ENCODE results near the gene ANOS1. TPM values are rescaled to one million over a fixed set of nuclear protein-coding genes. Genes with fewer than 3 reads are reported as not detected.
"Not testable (repeated sequence)": the region's sequence is repeated elsewhere in the genome, so short reads cannot be mapped to it uniquely, and the experiment has no call there.

ANOS1 gene, protein sequence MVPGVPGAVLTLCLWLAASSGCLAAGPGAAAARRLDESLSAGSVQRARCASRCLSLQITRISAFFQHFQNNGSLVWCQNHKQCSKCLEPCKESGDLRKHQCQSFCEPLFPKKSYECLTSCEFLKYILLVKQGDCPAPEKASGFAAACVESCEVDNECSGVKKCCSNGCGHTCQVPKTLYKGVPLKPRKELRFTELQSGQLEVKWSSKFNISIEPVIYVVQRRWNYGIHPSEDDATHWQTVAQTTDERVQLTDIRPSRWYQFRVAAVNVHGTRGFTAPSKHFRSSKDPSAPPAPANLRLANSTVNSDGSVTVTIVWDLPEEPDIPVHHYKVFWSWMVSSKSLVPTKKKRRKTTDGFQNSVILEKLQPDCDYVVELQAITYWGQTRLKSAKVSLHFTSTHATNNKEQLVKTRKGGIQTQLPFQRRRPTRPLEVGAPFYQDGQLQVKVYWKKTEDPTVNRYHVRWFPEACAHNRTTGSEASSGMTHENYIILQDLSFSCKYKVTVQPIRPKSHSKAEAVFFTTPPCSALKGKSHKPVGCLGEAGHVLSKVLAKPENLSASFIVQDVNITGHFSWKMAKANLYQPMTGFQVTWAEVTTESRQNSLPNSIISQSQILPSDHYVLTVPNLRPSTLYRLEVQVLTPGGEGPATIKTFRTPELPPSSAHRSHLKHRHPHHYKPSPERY
- not detected for total RNA-seq

DNA sequence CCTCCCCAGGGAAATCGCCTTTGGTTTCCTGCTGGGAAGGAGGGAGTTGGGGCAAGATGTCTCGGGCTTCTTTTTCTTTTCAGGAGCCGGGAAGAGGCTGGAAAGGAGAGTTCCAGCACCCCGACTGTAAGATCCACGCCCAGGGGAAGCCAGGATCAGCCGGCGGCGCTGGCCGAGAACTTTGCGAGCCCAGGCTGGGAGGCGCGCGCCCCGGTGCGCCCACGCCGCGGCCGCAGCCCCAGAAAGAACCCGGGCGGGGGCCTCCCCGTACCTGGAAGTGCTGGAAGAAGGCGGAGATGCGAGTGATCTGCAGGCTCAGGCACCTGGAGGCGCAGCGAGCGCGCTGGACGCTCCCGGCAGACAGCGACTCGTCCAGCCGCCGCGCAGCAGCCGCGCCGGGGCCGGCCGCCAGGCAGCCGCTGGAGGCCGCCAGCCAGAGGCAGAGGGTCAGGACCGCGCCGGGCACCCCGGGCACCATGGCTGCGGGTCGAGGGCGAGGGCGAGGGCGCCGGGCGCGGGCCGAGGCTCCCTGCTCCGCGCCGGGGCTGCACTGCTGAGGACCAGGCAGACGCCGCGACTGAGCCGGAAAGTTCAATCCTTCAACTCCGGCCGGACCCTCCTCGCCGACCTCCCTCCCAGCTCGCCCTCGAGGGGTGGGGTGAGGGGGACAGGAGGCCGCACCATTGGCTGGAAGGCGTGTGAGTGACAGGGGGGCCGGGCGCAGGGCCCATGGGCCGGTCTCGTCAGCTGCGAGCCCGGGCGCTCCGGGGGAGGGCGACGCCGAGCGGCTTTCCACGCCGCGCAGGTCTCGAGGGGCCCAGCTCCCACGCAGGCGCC is at the start of gene ANOS1:
Gene ANOS1 (minus strand): TSS at position 579 of the 837 bp plus-strand sequence. CDS start 101 bp downstream, at position 478.
- Mint-ChIP-seq H3K27ac (no peak within 1 kb of the TSS), H3K4me3 (no peak within 1 kb of the TSS), H3K36me3 (ENCODE audit: low read depth) (no peaks in the 10 kb centered on the region), H3K27me3 (peaks cover 28% of the 10 kb centered on the region), H3K9me3 (no peaks in the 10 kb centered on the region), H3K4me1 (no peaks in the 10 kb centered on the region)
- POLR2A ChIA-PET: no interaction called here
- no peak for DNase-seq
- CTCF ChIA-PET: no interaction called here

DNA sequence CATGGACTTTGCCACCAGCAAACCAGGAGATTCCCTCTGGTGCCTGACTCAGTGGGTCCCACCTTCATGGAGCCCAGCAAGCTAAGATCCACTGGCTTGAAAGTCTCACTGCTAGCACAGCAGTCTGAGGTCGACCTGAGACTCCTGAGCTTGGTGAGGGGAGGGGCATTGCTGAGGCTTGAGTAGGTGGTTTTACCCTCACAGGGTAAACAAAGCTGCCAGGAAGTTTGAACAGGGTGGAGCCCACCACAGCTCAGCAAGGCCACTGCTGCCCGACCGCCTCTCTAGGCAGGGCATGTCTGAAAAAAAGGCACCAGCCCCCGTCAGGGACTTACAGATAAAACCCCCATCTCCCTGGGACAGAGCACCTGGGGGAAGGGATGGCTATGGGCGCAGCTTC is 41.2 kb upstream of the ANOS1 start:
- Mint-ChIP-seq H3K27ac (no peak overlapping the region), H3K4me1 (peaks cover 8% of the 10 kb centered on the region), H3K27me3 (peaks cover 10% of the 10 kb centered on the region), H3K4me3 (no peak overlapping the region), H3K36me3 (ENCODE audit: low read depth) (no peaks in the 10 kb centered on the region), H3K9me3 (no peaks in the 10 kb centered on the region)
- no peak for DNase-seq
- POLR2A ChIA-PET: no interaction called here
- CTCF ChIA-PET: no interaction called here

DNA sequence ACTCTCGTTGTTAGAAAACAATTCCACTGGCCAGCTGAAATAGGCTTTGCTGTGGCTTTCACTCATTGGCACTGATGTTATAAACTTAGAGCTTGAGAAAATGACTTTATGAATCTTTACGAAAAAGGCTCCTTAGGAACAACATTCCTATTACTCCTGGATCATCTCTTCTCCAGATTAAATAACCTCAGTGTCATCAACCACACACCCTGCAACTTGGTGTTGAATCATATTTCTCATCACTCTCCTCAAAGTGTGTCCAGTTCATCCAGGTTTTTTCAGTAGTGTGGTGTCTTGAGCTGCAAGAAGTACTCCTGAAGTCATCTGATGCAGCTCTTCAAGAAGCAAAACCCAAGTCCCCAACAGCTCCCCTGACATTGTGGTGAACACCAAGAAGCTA is 28.1 kb upstream of the ANOS1 start:
- Mint-ChIP-seq H3K27ac (no peak overlapping the region), H3K4me1 (no peaks in the 10 kb centered on the region), H3K36me3 (ENCODE audit: low read depth) (no peaks in the 10 kb centered on the region), H3K27me3 (peaks cover 9% of the 10 kb centered on the region), H3K9me3 (no peaks in the 10 kb centered on the region), H3K4me3 (no peak overlapping the region)
- no peak for DNase-seq
- ChIA-PET CTCF (no interaction called here), POLR2A (no interaction called here)

DNA sequence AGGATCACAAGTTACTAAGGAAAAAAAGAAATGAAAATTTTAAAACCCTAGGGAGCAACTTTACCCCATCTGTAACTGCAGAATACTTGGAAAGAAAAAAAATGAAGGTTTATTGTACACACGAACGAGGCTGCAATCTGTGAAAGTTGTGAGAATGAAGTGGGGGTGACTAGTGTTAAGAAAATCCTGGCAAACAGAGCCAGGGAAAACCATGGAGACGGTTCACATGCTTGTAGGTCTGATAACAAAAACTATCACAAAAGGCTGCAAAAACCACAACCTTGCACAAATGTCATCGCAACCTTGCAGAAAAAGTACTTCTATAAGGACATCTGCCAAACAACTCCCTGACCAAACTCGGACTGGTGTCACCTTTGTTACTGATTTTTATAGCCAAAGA is 26.8 kb upstream of the ANOS1 start:
- H3K9me3 Mint-ChIP-seq; H3K4me3 Mint-ChIP-seq; POLR2A ChIA-PET; CTCF ChIA-PET; H3K27ac Mint-ChIP-seq; H3K36me3 Mint-ChIP-seq (ENCODE audit: low read depth); H3K27me3 Mint-ChIP-seq; H3K4me1 Mint-ChIP-seq; DNase-seq: not testable (repeated sequence)

DNA sequence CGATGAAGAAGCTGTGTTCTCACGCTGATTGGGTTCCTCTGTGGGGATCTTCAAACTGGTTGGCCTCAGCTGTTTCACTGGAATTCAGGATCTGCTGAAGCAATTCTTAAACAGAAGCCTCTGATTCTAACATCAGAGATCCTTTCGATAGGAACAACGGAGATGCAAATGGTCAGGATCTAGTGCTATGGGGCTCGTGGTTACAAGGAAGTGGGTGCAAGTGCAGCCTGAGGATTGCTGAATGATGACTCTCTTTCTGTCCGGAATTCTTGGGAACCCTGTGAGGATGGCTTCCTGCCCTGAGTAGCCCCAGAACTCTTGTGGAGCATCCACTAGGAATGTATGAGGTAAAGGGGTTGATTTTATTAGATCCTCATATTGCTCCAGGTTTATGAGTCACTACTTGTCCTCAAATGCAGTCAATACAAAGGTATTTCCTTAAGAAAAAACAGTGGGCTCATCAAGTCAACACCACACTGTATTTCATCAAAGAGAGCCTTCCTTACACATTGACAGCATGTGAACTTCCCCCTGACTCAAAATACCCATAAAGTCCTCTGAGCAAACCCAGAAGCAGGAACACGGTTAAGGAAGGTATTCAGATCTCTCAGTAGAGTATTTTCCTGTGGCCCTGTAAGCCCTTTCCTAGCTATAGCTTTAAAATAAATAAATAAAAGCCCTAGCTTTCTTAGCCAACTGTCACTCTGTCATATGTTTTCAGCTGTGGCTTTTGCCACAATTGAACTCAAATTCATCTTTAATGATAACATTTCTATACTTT is 25.9 kb upstream of the ANOS1 start:
- H3K27ac Mint-ChIP-seq; H3K9me3 Mint-ChIP-seq; H3K27me3 Mint-ChIP-seq; DNase-seq; CTCF ChIA-PET; H3K36me3 Mint-ChIP-seq (ENCODE audit: low read depth); H3K4me3 Mint-ChIP-seq; POLR2A ChIA-PET; H3K4me1 Mint-ChIP-seq: not testable (repeated sequence)

DNA sequence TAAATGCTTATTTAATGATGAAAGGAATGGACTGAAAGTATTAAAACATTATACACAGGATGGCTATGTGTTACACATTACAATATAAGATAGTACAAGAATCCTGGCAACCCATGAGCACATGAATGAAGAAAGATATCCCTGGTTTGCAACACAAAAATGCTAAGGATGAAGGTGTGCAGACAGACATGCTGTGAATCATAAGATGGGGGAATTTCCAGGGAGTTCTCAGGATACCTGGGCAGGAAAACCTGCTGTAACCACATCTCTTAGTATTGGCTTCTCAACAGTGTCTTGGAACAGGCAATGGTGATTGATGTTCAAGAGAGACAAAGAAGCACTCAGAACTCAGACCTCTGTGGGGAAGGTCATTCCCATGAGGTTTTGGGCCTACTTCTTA is 23.9 kb upstream of the ANOS1 start:
- H3K27me3 Mint-ChIP-seq: peaks cover 2% of the 10 kb centered on the region
- H3K36me3 Mint-ChIP-seq (ENCODE audit: low read depth): no peaks in the 10 kb centered on the region
- H3K27ac Mint-ChIP-seq: no peak overlapping the region
- no peaks in the 10 kb centered on the region for H3K9me3 Mint-ChIP-seq
- no peaks in the 10 kb centered on the region for H3K4me1 Mint-ChIP-seq
- ChIA-PET POLR2A (no interaction called here), CTCF (no interaction called here)
- no peak for DNase-seq
- H3K4me3 Mint-ChIP-seq: no peak overlapping the region

DNA sequence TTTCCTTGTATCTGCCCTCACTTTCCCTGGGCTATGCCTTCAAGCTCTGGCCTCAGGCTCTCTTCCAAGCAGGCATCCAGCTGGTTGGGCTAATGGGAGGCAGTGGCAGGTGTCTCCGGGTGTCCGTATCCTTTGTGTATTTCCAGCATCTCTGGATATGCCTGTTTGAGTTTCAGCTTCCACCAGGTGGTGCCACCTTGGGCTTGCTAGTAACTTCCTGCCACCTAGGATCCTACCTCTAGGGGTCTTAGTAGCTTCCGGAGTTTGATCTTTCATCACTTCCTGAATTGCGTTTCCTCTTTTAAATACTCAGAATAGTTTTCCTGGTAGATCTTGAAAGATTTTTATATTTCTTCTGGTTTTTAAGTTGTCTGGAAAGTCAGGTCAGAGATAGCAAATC is 23.2 kb upstream of the ANOS1 start:
- POLR2A ChIA-PET: no interaction called here
- Mint-ChIP-seq H3K9me3 (no peaks in the 10 kb centered on the region), H3K27ac (no peak overlapping the region), H3K36me3 (ENCODE audit: low read depth) (no peaks in the 10 kb centered on the region), H3K4me3 (no peak overlapping the region), H3K27me3 (peaks cover 2% of the 10 kb centered on the region), H3K4me1 (no peaks in the 10 kb centered on the region)
- DNase-seq: no peak
- CTCF ChIA-PET: no interaction called here

DNA sequence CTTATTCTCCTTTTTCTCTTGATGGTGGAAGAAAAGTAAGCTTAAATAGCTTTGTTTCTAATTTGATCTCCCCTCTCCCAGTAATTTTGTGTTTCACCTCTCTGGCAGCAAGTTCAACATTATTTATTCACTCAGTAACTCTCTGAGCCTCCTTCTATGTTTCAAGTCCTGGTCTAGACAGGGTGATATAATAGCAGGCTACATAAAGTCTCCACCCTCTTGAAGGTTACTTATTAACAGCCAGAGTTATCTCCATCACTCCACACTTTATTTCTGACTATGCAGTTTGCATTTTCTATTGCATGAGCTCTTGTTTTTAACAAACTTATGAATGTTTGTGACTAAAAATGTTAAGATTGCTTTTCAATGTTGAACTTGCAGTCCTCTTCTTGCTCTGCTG is 17.8 kb upstream of the ANOS1 start:
- peaks cover 4% of the 10 kb centered on the region for H3K27me3 Mint-ChIP-seq
- ChIA-PET POLR2A (no interaction called here), CTCF (interaction anchor here (1.2 kb wide), 1 partner anchor 69 kb away, joined by 3 read pairs; no protein-coding TSS in a partner anchor)
- H3K36me3 Mint-ChIP-seq (ENCODE audit: low read depth): no peaks in the 10 kb centered on the region
- H3K4me1 Mint-ChIP-seq: no peaks in the 10 kb centered on the region
- H3K4me3 Mint-ChIP-seq: no peak overlapping the region
- no peaks in the 10 kb centered on the region for H3K9me3 Mint-ChIP-seq
- DNase-seq: no peak
- H3K27ac Mint-ChIP-seq: no peak overlapping the region

DNA sequence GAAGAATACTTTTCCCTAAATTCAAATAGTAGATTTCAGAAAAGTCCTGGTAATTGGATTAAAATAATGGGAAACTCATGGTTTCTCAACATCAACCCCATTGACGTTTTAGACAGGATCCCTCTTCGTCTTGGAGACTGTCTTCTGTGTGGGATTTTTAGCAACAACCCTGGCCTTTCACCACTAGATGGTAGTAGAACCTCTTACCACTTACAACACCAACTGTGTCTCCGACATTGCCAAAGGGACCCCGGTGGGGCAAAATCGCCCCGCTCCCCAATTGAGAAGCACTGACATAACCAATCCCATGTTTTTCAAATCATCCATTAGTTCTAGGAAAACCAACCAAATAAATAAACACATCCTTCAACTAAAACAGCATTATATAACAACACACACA is 16.9 kb upstream of the ANOS1 start:
- no peaks in the 10 kb centered on the region for H3K36me3 Mint-ChIP-seq (ENCODE audit: low read depth)
- no peak for DNase-seq
- H3K27ac Mint-ChIP-seq: no peak overlapping the region
- H3K4me3 Mint-ChIP-seq: no peak overlapping the region
- H3K4me1 Mint-ChIP-seq: no peaks in the 10 kb centered on the region
- H3K27me3 Mint-ChIP-seq: peaks cover 4% of the 10 kb centered on the region
- ChIA-PET POLR2A (no interaction called here), CTCF (no interaction called here)
- no peaks in the 10 kb centered on the region for H3K9me3 Mint-ChIP-seq

DNA sequence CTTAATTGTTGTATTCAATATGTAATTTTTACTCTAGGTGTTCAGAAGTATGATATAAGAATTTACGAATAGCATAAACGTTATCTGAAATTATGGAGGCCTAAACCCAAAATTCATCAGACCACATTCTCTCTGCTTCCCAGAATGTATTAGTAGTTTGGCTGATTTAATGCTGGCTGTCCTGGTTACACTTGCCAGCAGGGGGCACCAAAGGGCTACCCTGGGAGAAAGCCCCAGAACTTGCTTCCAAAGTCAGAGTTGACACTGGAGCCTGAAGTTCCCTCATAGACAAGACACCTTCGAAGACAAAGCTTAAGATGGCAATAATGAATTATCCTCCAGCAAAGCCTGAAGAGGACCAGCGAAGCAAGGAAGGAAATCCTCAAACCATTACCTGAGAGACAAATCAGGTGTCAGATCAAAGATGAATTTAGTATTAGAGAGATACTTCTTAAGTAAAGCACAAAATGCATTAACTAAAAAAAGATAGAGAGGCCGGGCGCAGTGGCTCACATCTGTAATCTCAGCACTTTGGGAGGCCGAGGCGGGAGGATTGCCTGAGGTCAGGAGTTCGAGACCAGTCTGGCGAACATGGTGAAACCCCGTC is 11.3 kb upstream of the ANOS1 start:
- Mint-ChIP-seq H3K27me3 (peaks cover 2% of the 10 kb centered on the region), H3K27ac (no peak overlapping the region), H3K4me1 (no peaks in the 10 kb centered on the region), H3K4me3 (no peak overlapping the region), H3K36me3 (ENCODE audit: low read depth) (no peaks in the 10 kb centered on the region), H3K9me3 (no peaks in the 10 kb centered on the region)
- ChIA-PET CTCF (interaction anchor here (0.6 to 2.4 kb wide), 4 partner anchors 9 to 482 kb away, joined by 4 to 9 read pairs (median 6); no protein-coding TSS in a partner anchor), POLR2A (no interaction called here)
- DNase-seq: peak; percentile 52

DNA sequence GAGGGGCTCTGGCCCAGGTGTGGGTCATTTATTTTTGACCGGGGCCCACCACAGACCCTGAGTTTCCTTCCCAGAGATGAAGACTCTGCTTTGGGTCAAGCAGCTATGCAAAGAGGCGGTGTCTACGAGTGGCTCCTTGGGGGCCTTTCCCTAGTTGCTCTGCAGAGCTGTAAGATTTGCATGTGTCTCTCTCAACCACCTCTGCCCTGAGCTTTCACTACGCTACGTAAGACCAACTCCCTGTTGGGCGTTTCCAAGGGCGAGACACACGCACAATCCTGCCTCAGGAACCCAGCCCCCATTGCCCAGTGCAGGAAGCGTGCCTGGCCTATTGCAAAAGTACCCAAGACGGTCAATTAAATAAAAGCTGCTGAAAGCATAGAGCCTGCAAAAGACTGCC is 10.0 kb upstream of the ANOS1 start:
- Mint-ChIP-seq H3K27ac (no peak overlapping the region), H3K4me1 (no peaks in the 10 kb centered on the region), H3K4me3 (no peak overlapping the region), H3K27me3 (peaks cover 2% of the 10 kb centered on the region), H3K9me3 (no peaks in the 10 kb centered on the region), H3K36me3 (ENCODE audit: low read depth) (no peaks in the 10 kb centered on the region)
- POLR2A ChIA-PET: no interaction called here
- CTCF ChIA-PET: interaction anchor here (1.0 to 2.4 kb wide), 2 partner anchors 10 to 69 kb away, joined by 3 to 9 read pairs; no protein-coding TSS in a partner anchor
- no peak for DNase-seq

DNA sequence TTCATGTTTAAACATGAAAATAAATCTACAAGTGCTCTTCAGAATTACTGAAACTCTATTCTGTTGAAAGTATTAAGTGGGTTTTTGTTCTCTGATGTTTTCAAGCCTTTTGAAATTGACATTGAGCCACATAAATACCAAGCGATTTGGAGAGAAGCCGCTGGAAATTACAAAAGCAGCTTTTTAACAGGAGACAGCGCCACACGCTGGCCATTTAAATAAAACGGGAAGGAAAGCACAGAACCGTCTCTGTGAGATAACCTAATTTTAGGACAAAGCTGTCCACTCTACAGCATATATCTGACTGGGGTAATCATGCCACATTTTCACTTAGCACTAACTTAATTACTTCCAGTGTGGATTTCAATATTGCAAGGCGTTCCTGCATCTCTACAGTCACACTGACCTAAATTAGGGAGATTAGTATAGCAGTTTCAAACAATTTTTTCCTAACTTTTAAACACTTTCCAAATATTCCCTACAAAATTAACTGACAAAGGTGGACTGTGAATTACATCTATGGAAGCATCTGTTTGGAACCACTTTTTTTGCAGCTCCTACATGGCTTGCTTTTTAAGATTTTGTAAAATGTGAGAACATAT is 6.8 kb upstream of the ANOS1 start:
- H3K36me3 Mint-ChIP-seq (ENCODE audit: low read depth): no peaks in the 10 kb centered on the region
- H3K4me1 Mint-ChIP-seq: no peaks in the 10 kb centered on the region
- no peak overlapping the region for H3K4me3 Mint-ChIP-seq
- POLR2A ChIA-PET: no interaction called here
- peak; percentile 21 for DNase-seq
- H3K27ac Mint-ChIP-seq: no peak overlapping the region
- peaks cover 9% of the 10 kb centered on the region for H3K27me3 Mint-ChIP-seq
- H3K9me3 Mint-ChIP-seq: no peaks in the 10 kb centered on the region
- CTCF ChIA-PET: interaction anchor here (0.6 to 1.8 kb wide), 4 partner anchors 9 to 746 kb away, joined by 3 to 4 read pairs (median 3); no protein-coding TSS in a partner anchor

All from activated CD4-positive, alpha-beta memory T cell treated with anti-CD3 and anti-CD28 coated beads, Interleukin-2, amount 10 ng/mL, durations not matched to agents 7 days and 5 days (primary cell).